ENCODE measurements around the gene ASB13. TPM values are rescaled to one million over a fixed set of nuclear protein-coding genes. Genes with fewer than 3 reads are reported as not detected.

ASB13 gene
- total RNA-seq, 4 donors from 2014 or later = 19.2 to 47.7 (median 31.2) TPM

DNA sequence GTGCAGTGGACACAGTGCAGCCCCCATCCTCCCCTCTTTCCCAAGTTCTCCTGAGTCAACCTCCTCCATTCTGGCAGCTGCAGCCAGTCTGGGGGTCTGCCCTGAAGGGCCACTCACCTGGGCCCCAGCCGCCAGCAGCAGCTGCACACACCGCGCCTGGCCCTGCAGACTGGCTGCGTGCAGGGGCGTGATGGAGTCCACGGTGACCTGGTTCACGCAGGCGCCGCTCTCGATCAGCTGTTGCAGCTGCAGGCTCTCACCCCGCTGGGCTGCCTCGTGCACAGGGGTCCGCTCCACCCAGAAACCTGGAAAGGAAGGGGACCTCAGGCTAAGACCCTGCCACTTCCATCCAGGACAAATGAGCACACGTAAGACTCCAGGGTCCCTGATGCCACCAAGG is 13.6 kb downstream of the ASB13 start:
- TF ChIP-seq, protein P1, sequence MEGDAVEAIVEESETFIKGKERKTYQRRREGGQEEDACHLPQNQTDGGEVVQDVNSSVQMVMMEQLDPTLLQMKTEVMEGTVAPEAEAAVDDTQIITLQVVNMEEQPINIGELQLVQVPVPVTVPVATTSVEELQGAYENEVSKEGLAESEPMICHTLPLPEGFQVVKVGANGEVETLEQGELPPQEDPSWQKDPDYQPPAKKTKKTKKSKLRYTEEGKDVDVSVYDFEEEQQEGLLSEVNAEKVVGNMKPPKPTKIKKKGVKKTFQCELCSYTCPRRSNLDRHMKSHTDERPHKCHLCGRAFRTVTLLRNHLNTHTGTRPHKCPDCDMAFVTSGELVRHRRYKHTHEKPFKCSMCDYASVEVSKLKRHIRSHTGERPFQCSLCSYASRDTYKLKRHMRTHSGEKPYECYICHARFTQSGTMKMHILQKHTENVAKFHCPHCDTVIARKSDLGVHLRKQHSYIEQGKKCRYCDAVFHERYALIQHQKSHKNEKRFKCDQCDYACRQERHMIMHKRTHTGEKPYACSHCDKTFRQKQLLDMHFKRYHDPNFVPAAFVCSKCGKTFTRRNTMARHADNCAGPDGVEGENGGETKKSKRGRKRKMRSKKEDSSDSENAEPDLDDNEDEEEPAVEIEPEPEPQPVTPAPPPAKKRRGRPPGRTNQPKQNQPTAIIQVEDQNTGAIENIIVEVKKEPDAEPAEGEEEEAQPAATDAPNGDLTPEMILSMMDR (IDR thresholded peaks at IDR 0.05; ENCODE audit: low read depth) = no peak

- TF ChIP-seq, protein P1 (IDR thresholded peaks at IDR 0.05; ENCODE audit: low read depth) = no peak
Measured at GRCh38 chr10:5651388-5651764, 15.0 kb downstream of the ASB13 start.

- TF ChIP-seq, protein P1 (IDR thresholded peaks at IDR 0.05; ENCODE audit: low read depth) = no peak
Measured at GRCh38 chr10:5650664-5651387, 15.6 kb downstream of the ASB13 start.

DNA sequence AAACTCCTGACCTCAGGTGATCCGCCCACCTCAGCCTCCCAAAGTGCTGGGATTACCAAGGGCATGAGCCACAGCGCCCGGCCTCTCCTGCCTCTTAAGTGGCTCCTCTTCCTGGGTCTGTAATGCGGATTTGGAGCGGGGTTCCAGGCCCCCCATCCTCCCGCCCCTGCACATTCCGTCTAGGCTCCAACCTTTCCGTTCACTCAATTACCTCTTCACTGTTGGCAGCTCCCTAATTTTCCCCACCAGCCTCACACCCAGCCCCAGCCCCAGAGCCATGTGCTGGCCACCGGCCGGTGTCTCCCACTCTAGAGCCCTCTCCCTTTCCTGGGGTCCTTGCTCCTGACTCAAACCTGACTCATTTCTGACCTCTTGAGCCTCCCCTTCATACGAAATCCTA is 16.6 kb downstream of the ASB13 start:
- TF ChIP-seq, protein P1 (IDR thresholded peaks at IDR 0.05; ENCODE audit: low read depth) = no peak

DNA sequence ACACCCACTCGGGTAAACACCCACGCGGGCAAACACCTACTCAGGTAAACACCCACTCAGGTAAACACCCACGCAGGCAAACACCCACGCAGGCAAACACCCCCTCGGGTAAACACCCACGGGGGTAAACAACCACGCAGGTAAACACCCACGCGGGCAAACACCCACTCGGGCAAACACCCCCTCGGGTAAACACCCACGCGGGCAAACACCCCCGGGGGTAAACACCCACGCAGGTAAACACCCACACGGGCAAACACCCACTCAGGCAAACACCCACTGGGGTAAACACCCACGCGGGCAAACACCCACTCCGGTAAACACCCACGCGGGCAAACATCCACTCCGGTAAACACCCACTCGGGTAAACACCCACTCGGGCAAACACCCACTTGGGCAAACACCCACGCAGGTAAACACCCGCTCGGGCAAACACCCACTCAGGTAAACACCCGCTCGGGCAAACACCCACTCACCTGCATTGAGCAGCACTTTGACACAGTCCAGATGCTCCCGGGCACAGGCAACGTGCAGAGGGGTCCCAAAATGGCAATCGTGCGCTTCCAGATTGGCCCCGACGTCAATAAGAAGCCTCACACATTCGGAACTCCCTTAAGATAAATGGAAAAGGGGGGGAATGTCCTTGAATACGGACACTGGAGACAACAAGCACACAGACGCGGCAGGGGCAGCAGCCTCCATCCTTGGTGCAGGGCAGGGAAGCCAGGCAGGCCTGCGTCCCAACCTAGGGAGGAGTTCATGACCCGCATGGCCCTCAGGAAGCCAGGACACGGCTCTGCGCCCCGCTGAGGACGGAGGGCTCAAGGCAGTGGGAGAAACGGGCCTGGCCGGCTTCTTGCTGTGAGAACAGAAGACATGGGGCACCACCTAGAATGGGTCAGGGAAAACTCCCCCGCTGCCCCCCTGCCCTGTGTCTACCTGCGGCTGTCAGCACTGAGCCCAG is 17.6 kb downstream of the ASB13 start:
- TF ChIP-seq, protein P1 (IDR thresholded peaks at IDR 0.05; ENCODE audit: low read depth) = no peak

GRCh38 chr10:5647507-5648240 is 18.7 kb downstream of the ASB13 start:
- TF ChIP-seq, protein P1 (IDR thresholded peaks at IDR 0.05; ENCODE audit: low read depth) = no peak

All from subcutaneous adipose tissue (tissue), 4 donors.